MM.1S (cell line): ENCODE results near the gene LHX5.

Source experiments
- DNase-seq: peaks from one replicate; pipeline ENCODE4 v3.0.0-alpha.2; 2015
- H2AFZ ChIP-seq: fragments of 300-600 bp; sonication (generic); 2 replicates; pipeline ENCODE4 v1.6.0; 2016; ENCODE audit warnings: antibody characterized with exemption, low read length
- H3F3A ChIP-seq: fragments of 300-600 bp; sonication (generic); 2 replicates; pipeline ENCODE4 v1.6.1; 2016; ENCODE audit warnings: mild to moderate bottlenecking, antibody characterized with exemption, low read length, moderate library complexity, mixed read lengths; ENCODE audit not compliant: insufficient read depth
- H3K27ac ChIP-seq: fragments of 300-600 bp; sonication (generic); 2 replicates; pipeline ENCODE4 v1.5.1; 2016; ENCODE audit warnings: mild to moderate bottlenecking, low read length
- H3K27me3 ChIP-seq: fragments of 300-600 bp; sonication (generic); replicated peaks from 2 replicates; pipeline ENCODE4 v1.6.0; 2016; ENCODE audit warnings: low read length; ENCODE audit not compliant: insufficient read depth
- H3K36me3 ChIP-seq: fragments of 300-600 bp; sonication (generic); replicated peaks from 2 replicates; pipeline ENCODE4 v1.6.1; 2016; ENCODE audit warnings: mild to moderate bottlenecking, low read length, mixed read lengths; ENCODE audit not compliant: insufficient read depth
- H3K4me1 ChIP-seq: fragments of 300-600 bp; sonication (generic); 2 replicates; pipeline ENCODE4 v1.6.1; 2016; ENCODE audit warnings: low read length, mixed read lengths
- H3K4me2 ChIP-seq: fragments of 300-600 bp; sonication (generic); 2 replicates; pipeline ENCODE4 v1.6.0; 2016; ENCODE audit warnings: low read depth, low read length
- H3K4me3 ChIP-seq: fragments of 300-600 bp; sonication (generic); 2 replicates; pipeline ENCODE4 v1.5.1; 2016; ENCODE audit warnings: low read length, mixed read lengths
- H3K79me2 ChIP-seq: fragments of 300-600 bp; sonication (generic); 2 replicates; pipeline ENCODE4 v1.6.1; 2016; ENCODE audit warnings: mixed run types, low read length, mixed read lengths
- H3K9ac ChIP-seq: fragments of 300-600 bp; sonication (generic); 2 replicates; pipeline ENCODE4 v1.6.1; 2016; ENCODE audit warnings: low read length, mixed read lengths
- H3K9me2 ChIP-seq: fragments of 300-600 bp; sonication (generic); replicated peaks from 2 replicates; pipeline ENCODE4 v1.6.1; 2016; ENCODE audit warnings: mild to moderate bottlenecking, low read length, mixed read lengths; ENCODE audit not compliant: insufficient read depth
- H3K9me3 ChIP-seq: fragments of 300-600 bp; sonication (generic); replicated peaks from 2 replicates; pipeline ENCODE4 v1.6.1; 2016; ENCODE audit warnings: mild to moderate bottlenecking, low read length, mixed read lengths; ENCODE audit not compliant: insufficient read depth
- H4K20me1 ChIP-seq: fragments of 300-600 bp; sonication (generic); 2 replicates; pipeline ENCODE4 v1.6.1; 2016; ENCODE audit warnings: mild to moderate bottlenecking, low read length, moderate library complexity, mixed read lengths; ENCODE audit not compliant: insufficient read depth
- EZH2 ChIP-seq: fragments of 300-600 bp; sonication (generic); optimal IDR thresholded peaks from 2 replicates; pipeline ENCODE3; 2017; ENCODE audit warnings: low read depth, mild to moderate bottlenecking, antibody characterized with exemption, low read length, mixed read lengths
- EZH2phosphoT487 ChIP-seq: fragments of 300-600 bp; sonication (generic); IDR thresholded peaks from 2 replicates; pipeline ENCODE4 v1.6.1; 2018; ENCODE audit warnings: antibody characterized with exemption, low read length
- TF ChIP-seq, protein P1 (sequence below): fragments of 300-600 bp; sonication (generic); IDR thresholded peaks from 2 replicates; pipeline ENCODE4 v1.5.1; 2016; ENCODE audit warnings: antibody characterized with exemption, low read length, mixed read lengths

Gene LHX5

DNA sequence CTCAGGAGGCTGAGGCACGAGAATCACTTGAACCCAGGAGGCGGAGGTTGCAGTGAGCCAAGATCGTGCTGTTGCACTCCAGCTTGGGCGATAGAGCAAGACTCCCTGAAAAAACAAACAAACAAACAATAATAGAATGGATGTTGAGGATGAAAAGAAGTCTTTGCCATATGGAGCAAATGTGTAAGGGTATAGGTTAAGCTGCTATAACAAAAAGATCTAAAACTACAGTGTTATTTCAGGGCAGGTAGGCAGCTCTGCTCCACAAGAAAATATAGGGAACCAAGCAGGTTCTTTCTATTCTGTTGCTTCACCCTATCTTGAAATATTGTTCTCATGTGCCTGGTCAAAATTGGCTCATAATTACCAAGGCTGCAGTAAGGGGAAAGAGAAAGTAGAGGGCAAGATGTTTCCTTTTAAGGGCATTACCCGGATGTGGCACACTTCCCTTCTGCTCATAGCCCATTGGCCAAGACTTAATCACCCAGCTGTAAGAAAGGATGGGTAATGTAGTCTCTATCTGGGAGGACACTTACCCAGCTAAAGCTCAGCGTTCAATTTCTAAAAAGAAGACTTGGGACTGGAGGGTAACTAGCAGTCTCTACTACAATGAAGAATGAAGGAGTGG is 26.0 kb downstream of the LHX5 start:
- Histone ChIP-seq H3K4me3 (no peak overlapping the region), H3K79me2 (no peaks in the 10 kb centered on the region), H3K9me3 (no peaks in the 10 kb centered on the region), H3K9ac (no peak overlapping the region), H3K36me3 (no peaks in the 10 kb centered on the region), H2AFZ (no peak overlapping the region), H3K9me2 (no peaks in the 10 kb centered on the region), H4K20me1 (no peaks in the 10 kb centered on the region), H3K4me1 (no peaks in the 10 kb centered on the region), H3F3A (no peaks in the 10 kb centered on the region), H3K27ac (no peak overlapping the region), H3K27me3 (no peaks in the 10 kb centered on the region), H3K4me2 (no peak overlapping the region)
- peak; percentile 37 for DNase-seq
- TF ChIP-seq EZH2phosphoT487 (no peak), EZH2 (no peak)
- TF ChIP-seq, protein P1, sequence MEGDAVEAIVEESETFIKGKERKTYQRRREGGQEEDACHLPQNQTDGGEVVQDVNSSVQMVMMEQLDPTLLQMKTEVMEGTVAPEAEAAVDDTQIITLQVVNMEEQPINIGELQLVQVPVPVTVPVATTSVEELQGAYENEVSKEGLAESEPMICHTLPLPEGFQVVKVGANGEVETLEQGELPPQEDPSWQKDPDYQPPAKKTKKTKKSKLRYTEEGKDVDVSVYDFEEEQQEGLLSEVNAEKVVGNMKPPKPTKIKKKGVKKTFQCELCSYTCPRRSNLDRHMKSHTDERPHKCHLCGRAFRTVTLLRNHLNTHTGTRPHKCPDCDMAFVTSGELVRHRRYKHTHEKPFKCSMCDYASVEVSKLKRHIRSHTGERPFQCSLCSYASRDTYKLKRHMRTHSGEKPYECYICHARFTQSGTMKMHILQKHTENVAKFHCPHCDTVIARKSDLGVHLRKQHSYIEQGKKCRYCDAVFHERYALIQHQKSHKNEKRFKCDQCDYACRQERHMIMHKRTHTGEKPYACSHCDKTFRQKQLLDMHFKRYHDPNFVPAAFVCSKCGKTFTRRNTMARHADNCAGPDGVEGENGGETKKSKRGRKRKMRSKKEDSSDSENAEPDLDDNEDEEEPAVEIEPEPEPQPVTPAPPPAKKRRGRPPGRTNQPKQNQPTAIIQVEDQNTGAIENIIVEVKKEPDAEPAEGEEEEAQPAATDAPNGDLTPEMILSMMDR = no peak

DNA sequence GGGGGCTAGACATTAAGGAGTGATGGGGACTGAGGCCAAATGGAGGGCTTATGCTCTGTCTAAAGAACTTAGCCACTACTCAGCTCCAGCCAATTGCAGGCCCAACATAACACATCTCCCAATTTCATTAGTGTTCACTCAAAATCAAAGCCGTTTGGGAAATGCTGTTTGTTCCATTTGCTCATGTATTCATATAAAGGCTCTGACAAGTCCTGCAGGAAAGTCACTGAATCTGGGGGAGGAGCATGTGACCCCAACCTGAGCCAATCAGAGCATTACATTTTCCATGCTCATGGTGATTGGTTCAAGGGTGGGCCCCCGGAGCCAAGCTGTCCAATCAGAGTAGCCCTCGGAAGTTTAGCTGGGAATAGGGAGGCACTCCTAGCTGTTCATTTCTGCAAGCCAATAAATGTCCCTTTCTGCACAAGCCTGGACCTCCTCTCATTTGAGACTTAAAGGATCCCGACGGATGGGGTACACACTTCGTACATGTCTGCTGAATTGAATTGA is 28.6 kb downstream of the LHX5 start:
- Histone ChIP-seq H3K9ac (no peak overlapping the region), H4K20me1 (no peaks in the 10 kb centered on the region), H3K4me1 (no peaks in the 10 kb centered on the region), H3K27ac (no peak overlapping the region), H3K9me2 (no peaks in the 10 kb centered on the region), H2AFZ (no peak overlapping the region), H3F3A (no peaks in the 10 kb centered on the region), H3K36me3 (no peaks in the 10 kb centered on the region), H3K4me3 (no peak overlapping the region), H3K4me2 (no peak overlapping the region), H3K9me3 (no peaks in the 10 kb centered on the region), H3K79me2 (no peaks in the 10 kb centered on the region), H3K27me3 (no peaks in the 10 kb centered on the region; the same call in 1 of the 2 replicates)
- DNase-seq = no peak
- TF ChIP-seq, protein P1 = no peak

DNA sequence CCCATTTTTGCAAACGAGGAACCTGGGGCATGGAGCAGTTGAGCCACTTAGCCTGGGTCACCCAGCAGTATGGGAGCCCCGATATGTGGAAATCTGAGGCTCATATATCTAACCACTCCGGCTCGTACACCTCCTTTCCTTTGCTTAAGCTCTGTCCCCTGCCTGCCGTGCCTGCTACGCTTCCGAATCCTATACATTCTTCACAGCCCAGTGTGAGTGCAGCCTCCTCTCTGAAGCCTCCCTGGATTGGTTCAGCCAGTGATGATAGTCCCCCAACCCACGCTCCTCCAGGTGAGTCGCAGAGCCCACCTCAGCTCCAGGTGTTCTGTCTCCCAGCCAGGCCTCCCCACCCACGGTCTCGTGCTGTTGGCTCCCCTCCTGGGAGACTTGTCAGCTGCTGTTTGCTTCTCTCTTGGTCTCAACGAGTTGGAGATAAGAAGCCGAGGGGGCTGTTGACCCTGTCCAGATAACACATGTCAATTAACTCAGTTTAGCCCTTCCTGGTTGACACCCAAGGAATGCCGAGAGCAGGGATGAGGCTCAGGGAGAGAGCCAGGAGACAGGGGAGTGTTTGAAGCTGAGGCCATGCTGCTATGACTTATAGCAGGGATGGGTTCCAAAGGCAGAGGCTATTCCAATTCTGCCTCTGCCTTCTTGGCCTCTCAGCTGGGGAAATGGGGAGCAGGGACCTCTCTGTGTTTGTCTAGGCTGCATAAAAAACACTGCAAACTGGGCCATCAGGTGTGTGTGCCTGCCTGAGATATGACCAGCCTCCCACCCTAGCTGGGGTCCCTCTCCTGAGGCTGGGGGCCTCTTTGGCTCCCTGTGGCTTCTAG is 30.5 kb downstream of the LHX5 start:
- no peak overlapping the region for H2AFZ ChIP-seq
- no peaks in the 10 kb centered on the region for H4K20me1 ChIP-seq
- H3K79me2 ChIP-seq = no peaks in the 10 kb centered on the region
- no peak overlapping the region for H3K9ac ChIP-seq
- no peak overlapping the region for H3K4me3 ChIP-seq
- H3K9me3 ChIP-seq = no peaks in the 10 kb centered on the region
- H3F3A ChIP-seq = no peaks in the 10 kb centered on the region
- no peak for TF ChIP-seq EZH2phosphoT487
- TF ChIP-seq EZH2 = no peak
- TF ChIP-seq, protein P1 = no peak
- no peak overlapping the region for H3K27ac ChIP-seq
- H3K27me3 ChIP-seq = no peaks in the 10 kb centered on the region; the same call in 1 of the 2 replicates
- no peak overlapping the region for H3K4me2 ChIP-seq
- no peaks in the 10 kb centered on the region for H3K9me2 ChIP-seq
- no peaks in the 10 kb centered on the region for H3K4me1 ChIP-seq
- no peak for DNase-seq
- H3K36me3 ChIP-seq = no peaks in the 10 kb centered on the region
